ENCODE data around the gene CLASP1. TPM values are rescaled to one million over a fixed set of nuclear protein-coding genes. Genes with fewer than 3 reads are reported as not detected.

The CLASP1 gene
- total and polyA plus RNA-seq, 2 of the 8 experiments (the other 6 are each of a cell fraction or from before 2014, with no cell fraction given): 7.3 to 53.9 TPM

DNA sequence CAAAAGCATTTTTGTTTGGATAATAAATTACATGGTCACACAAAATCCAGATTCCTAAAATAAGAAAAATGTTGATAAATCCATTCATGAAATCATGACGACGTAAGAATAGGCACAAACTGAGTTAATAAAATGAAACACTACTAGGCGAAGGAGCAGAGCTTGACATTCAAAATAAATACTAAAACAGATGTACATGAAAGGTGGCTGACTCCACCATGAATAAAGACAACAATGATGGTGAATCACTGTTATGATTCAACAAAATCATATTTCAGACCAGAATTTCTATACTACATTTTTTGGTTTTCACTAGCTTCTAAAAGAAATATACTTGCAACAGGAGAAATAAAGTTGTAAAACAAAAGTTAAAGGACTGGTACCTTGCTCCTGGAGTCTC lies 240.6 kb downstream of the CLASP1 start (continued):
- TF ChIP-seq HDAC6 (IDR thresholded peaks at IDR 0.05; ENCODE audit: low read depth, low read length) (no peak), EZH2 (IDR thresholded peaks at IDR 0.05; ENCODE audit: low read depth, low read length, severe bottlenecking) (no peak), CEBPB (IDR thresholded peaks at IDR 0.05; ENCODE audit: low read depth, low read length) (no peak), KDM1A (IDR thresholded peaks at IDR 0.05; ENCODE audit: borderline replicate concordance, low read length) (no peak), TAF7 (optimal IDR thresholded peaks at IDR 0.05; ENCODE audit: borderline replicate concordance, low read depth, low read length) (no peak), SUZ12 (IDR thresholded peaks at IDR 0.05; ENCODE audit: low read length) (no peak)

Data from H1 (cell line).